Heart left ventricle (tissue), 13 donors: ENCODE measurements around the gene MGAM2.

ENCODE experiments used
- CTCF ChIP-seq, 12 donors: fragments of 200-600 bp; sonication (generic) in 4 of 12; IDR thresholded peaks; one replicate each; pipeline versions ENCODE4 v1.5.0 to v1.8.0; 2018 to 2022; ENCODE audit warnings: antibody characterized with exemption in 12 of 12, mild to moderate bottlenecking in 5 of 12
- POLR2A ChIP-seq, 2 donors: fragments of 450-650 bp; IDR thresholded peaks; one replicate each; pipeline ENCODE4 v1.6.1; 2017; ENCODE audit warnings: antibody characterized with exemption in 2 of 2, mild to moderate bottlenecking in 2 of 2, moderate library complexity in 2 of 2
- donor health status: ischemic (EF 13 %, LVEDD 7.1; RV severe dilation, severe dysfunction).
- donor health status: DM: no; HTN: yes; CAD: no.
- donor health status: DM: no; HTN: no; CAD: no.
- donor health status: ischemic (EF 25% LVEDD 6.9; RV normal size, moderate dysfunction).
- donor health status: ischemic (EF 25% LVEDD 5.7; RV mildly dilated, moderate dysfunction).
- donor health status: ischemic (EF 35%, LVEDD 5.7; RV mildly dilated, moderate dysfunction).
- donor health status: nonischemic (EF 11% LVEDD 7.7; RV severe dilation, severe dysfunction).
- donor health status: DM: yes; HTN: yes; CAD: no.
- donor health status: PGD.
- donor health status: ischemic (EF 29% LVEDD 5.4; RV normal size, mild dysfunction).
- donor health status: nonischemic (EF 23%, LVEDD 6.1; RV moderate dilation, normal function).

- no peak for TF ChIP-seq CTCF (IDR thresholded peaks at IDR 0.05)
- TF ChIP-seq POLR2A (IDR thresholded peaks at IDR 0.05): no peak
Measured at GRCh38 chr7:142150356-142150755, 38.8 kb downstream of the MGAM2 start.
